ENCODE results near the gene POC1B. TPM values are rescaled to one million over a fixed set of nuclear protein-coding genes. Genes with fewer than 3 reads are reported as not detected.

Gene POC1B
- polyA plus RNA-seq, 5 donors, result 15.9 to 29.6 (median 26.5) TPM

DNA sequence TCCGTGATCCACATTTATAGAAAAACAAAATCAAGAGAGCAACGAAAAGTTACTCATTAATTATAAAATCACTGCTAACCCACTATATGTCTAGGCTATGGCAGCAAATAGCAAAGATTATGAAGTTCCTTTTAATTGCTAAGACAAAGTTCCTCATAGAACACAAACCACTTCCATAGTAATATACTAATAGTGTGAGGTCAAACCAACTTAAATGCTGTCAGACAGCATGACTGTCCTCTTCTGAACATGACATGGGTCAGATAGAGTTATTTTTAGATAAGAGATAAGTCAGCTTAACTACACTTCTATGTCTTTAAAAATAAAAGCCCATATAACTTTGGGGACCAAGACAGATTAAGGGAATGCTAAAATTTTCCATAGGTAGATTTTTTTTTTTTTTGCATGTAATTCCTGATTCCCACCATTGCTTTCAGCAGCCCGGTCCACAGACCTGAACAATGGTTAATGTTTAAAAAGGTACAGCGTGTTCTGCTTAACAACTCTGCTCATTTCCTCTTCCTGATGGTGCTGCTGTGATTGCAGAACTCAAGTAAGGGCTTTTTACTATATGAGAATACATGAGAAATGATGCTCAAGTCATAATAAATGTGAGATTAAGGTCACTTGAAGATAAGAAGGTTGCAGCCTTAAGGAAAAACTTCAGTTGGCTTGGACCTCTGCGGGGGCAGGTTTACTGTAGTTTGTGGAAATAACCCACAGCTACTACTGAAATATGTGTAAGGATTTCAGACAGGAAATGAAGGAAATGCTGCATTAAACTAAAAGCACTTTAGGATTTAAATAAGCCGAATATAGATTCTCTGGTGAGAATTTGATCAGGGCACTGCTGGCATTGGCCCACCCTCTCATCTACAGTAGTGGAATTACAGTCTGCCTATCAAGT lies 135.8 kb downstream of the POC1B start:
- DNase-seq, result no peak

DNA sequence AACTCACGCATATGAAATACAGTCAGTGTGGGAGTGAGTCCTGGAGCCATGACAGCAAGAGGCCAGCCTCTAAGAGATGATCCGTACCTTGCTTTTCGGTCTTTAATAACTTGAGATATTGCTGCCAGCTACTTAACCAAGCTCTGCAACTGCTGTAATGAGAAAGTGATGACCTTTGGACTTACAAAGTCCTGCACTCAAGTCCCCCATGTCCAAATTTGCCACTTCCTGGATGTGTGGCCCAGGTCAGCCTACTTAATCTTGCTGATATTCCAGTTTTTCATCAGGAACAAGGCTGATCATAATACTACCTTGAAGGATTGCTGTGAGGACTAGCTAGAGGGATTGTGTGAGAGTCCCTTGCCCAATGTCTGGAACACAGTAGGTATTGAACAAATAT lies 139.7 kb downstream of the POC1B start:
- DNase-seq, result no peak

DNA sequence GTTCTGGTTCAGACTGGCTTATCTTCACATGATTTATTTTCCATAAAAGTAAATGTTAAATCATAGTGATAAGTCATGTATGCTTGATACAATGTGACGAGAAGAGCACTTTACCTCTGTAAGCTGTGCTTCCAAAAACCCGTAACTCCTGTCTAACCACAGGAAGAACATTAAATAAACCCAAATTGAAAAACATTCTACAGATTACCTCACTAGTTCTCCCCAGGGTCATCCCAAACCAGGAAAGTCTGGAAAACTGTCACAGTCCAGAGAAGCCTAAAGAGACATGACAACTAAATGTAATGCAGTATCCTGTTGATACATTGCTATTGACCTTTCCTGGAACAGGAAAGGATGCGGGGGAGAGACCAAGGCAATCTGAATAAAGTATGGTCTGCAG lies 141.0 kb downstream of the POC1B start:
- DNase-seq, result no peak

DNA sequence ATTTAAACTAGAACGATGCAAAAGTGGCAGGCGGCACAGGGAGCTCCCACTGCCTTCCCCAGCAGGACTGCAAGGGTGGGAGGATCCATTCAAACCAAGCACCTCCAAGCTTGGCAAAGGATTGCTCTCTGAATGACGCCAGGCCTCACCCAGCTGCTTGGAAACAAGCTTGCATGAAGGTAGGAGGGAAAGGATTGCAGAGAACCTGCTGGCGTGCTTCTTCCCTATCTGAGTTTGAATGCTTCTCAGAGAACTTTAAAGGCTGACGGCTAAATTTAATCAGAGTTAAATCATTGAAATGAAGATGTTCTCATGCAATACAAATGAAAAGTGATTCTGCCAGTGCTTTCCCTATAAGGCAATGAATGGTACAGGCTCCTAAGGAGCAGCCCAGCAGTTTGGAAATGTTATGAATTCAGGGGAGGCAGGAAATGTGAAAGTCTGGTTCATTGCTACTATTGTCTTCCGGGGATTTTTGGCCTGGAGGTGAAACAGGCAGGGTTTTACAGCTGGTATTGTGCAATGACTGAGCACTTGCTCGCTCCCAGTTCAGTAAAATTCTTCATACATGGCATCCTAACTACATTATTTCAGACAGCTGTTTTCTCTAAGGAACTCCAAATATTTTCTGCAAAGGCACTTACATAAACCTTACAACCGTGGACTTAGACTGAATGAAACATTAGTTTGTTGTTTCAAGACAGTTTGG lies 141.6 kb downstream of the POC1B start:
- DNase-seq, result peak; percentile 60 to 65

DNA sequence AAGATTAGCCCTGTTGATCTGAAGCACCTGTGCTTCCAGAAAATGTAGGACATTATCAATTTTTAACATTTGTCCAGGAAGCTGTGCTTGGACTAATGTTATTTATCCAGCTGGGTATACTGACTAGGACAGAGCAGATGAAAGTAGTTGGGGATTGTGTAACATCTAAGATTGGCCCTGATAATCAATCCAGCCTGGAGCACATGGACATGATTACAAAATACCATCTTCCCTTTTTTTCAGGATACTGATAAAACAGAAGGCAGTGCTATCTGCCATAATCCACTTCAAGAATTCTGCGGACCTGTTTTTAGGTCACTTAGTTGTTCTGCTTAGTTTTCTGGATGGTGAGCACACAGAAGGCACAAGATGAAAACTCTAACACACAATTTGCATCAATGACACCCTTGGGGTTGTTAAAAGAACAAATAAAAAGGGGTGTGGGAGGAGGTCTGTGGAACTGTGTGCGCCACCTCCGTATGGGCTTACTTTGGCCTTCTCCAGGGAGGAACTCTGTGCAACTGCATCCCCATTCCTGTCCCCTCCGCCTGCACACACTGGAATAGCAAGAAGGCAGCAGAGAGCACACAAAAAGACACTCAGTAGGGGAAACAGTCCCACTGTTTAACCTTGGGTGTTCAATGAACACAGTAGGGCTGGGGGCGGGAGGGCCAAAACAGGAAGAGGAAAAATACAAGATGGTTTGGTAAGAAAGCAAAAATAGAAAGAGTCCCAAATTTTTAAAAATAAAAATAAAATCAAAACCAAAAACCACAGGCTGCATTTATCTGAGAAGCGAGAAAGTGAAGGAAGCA lies 142.4 kb downstream of the POC1B start:
- DNase-seq, result no peak

DNA sequence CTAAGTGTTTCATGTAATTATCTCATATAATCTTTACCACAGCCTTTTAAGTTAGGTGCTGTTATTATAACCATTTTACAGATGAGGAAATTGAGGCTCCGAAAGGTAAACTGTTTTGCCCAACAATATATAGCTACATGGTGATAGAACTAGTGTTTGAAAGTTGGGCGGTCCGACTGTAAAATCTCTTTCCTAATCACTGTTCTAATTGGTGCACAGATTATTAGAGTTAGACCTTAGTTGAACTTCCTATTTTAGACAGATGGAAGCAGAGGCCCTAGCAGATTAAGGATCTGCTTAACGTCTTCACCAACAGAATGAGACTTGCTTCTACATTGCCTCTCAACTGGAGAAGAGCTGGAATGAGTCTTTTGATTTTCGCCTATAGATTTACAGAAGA lies 143.5 kb downstream of the POC1B start:
- no peak for DNase-seq

DNA sequence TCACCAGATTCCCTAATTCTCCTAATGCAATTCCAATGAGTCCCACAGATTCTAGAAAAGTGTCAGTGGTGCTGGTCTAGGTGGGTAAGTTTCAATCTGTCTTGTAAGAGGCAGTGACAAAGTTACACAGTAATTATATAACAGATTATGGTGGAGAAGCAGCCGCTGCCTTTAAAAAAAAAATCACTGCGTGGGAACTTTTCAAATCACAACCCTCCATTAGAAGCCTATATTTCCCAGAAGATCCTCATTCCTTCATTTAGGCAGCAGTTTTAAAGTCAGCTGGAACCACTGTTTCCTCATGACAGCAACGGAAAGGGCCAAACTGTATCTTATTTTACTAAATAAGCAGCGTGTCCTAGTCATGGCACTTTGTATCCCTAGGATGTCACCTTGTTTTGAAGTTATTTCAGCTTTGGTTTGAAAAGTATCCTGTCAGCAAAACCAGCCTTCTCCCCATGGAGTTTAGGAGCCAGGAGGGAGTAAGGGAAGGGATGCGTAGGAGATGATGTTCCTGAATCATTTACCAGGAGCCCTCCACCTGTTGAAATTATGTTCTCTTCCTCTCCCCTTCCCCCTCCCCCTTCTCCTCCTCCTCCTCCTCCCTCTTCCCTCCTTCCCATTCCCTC lies 145.9 kb downstream of the POC1B start:
- DNase-seq, result no peak

DNA sequence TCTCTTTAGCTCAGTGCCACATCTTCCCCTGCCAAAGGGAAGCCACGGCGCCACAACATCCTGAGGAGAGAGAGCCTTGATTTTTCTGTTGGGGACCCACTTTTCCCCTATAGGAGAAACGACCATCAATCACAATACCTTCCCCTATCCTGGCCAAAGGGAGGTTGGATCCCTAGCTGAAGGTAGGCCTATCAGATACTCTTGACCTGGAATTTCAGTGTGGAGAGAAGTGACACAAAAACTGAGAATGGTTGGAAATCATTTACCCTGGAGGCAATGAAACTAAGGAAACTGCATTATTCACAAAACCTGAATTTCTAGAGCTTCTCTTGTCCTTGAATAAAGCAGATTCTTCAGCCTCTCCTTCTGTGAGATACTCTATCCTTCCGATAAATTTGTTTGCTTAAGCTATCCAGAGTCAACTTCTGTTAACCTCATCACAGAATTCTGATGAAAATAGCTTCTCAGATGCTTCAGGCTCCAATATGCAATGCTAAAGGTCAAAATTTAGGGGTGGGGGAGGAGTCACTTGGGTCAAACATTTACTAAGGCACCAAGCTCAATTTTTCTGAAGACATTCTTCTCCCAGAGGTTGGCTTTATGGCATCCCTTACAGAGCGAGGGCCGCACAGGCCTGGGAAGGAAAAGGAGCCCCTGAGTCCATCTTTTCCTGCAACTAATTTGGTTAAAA lies 146.6 kb downstream of the POC1B start:
- no peak for DNase-seq

DNA sequence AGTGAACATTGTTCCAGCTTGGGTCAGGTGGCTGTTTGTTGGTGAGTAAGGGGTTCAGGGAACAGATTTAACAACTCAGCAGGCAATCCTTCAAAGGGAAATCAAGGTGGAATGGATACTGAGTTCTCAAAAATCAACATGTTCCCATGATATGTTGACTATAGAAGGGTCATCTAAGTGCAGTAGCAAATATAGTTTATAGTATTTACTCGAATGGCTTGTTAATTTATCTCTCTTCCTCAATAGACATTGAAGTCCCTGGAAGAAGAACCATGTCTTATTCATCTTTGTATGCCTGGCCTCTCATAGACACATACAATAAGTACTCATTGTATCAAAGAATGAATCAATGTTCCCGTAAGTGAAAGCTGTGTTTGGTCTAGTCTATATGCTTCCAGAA lies 149.0 kb downstream of the POC1B start:
- no peak for DNase-seq

DNA sequence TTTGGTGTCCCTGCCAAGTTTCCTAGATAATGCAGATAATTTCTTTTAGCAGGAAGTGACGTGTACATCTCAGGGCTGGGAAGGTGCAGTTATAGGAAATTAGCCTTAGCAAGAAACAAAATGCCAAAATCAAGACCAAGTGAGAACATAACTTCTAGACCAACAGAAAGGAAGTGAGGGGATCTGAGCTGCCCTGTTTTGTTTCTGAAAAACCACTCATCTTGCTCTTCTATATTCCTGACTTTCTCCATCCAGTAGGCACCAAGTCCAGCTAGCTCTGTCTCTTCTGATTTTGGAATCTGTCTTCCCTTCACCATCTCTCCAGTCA lies 149.7 kb downstream of the POC1B start:
- no peak for DNase-seq

DNA sequence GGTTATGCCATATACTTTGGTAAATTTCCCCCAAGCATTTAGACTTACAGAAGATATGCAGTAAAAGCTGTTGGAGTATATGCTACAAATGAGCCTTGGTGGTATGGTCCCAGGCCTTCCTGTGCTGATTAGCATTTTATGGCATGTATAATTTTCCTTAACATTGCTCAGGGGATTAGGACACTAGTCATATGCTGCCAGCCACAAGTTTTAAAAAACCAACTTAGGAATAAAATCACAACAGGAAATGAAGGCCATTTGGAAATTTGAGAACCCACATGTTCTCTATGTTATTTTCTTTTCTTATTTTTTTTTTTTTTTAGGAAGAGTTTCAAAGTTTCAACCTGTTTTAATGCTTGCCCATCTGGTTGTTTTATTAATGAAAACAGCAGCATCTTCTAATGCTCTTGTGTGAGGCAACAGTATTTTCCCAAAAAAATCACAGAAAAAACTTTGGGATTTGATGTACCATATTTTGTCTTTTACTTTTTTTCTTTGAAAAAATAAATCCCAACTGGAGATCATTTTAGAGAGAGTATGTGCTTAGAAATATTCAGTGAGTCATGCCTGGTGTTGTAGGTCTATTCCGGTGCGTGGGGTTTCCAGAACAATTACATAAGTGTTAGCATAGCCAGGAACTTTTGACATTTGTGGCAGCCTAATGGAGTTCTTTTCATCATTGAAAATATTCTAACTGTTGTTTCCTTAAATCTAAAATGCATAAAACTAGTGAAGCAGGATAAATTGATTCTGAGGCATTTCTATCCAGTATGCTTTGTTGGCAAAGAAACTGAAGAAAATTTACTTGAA lies 151.9 kb downstream of the POC1B start:
- no peak for DNase-seq

DNA sequence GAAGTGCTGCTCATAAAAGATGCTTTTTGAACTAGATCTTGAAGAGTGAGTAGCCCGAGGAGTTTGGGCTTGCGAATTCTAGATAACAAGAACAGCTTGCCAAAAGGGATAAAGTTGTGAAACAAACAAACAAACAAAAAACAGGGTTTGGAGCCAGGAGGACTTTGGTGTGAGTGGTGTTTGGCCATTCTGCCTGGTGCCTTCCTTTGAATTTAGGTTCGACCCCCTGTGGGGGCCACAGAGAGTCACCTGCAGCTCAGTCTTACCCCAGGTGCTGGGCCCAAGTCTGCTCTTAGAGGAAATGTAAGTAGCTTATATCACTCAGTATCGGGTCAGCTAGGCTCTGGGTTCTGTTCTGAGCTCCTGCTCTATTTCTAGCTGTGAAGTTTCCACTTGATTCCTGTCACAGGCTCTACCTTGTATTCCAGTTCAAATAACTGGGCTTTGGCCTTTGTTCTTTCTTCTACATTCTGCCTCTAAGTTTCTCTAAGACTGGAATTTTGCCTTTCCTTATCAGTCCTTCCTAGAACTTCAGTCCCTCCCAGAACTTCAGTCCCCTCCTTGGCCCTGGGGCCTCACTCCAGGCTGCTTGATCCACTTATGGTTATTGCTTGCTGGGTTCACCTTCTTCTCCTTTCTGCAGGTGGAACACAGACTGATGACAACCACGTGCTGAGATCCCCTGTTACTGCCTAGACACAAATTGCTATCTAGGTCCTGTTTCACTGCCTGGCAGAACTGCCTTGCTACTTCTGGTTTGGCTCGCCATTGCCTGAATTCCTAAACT lies 153.1 kb downstream of the POC1B start:
- no peak for DNase-seq

DNA sequence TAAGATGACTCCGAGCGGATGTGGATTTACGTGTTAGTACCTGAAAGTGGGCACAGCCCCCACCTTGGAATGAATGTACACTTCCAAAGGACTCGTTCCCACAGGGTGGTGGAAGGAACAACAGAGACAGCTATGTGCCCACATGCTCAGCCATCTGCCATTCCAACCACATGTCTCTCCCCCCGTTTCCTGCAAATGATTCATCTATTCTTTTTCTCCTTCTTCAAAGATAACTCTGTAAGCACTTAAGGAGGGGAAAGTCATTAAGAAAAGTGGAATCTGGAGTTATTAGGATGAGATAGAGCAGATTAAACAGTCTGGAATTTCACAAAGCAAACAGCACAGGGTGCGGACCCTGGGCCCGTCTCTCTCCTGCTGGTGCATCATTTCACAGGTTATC lies 155.0 kb downstream of the POC1B start:
- DNase-seq, result no peak

DNA sequence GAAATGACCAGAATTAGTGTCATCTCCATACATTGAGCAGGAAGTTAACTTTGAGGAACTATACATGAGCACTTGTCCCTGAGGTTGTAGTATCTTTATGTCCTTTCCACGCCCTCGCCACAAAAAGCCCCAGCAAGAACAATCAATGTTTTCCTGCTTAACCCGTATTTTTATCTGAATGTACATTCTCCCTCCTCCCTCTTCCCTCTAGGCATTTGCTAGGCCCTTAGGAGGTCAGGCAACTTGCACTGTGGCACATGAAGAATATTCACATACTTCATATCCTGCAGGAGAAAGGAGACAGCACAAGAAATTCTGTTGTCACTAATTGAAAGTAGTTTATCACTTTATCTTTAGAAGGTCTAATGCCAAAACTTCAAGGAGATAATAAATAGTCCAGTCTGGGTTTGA lies 155.4 kb downstream of the POC1B start:
- no peak for DNase-seq

Other genes starting within 250 kb of the POC1B start
- gene DUSP6, start 173.5 kb downstream of the POC1B start, polyA plus RNA-seq (ENCODE audit: insufficient read depth in 1 of 5, insufficient read length in 5 of 5, low replicate concordance in 1 of 5), result 100 to 1,000 TPM; 185 to 257 (median 233) TPM
- gene GALNT4, start 1.3 kb downstream of the POC1B start, polyA plus RNA-seq (ENCODE audit: insufficient read depth in 1 of 5, insufficient read length in 5 of 5, low replicate concordance in 1 of 5), result 1 to 10 TPM; 5.9 to 9.9 (median 9.3) TPM
- gene ATP2B1, start 182.8 kb upstream of the POC1B start, polyA plus RNA-seq (ENCODE audit: insufficient read depth in 1 of 5, insufficient read length in 5 of 5, low replicate concordance in 1 of 5), result 10 to 100 TPM; 65.0 to 99.6 (median 90.1) TPM